Stimulated activated CD4-positive, alpha-beta T cell treated with anti-CD3 and anti-CD28 coated beads, Interleukin-2, amount 100 ng/mL, for 4 hours (primary cell): Measurements from ENCODE around the gene OCRL.

Experiments used
- DNase-seq: peaks from one replicate; pipeline ENCODE4 v3.0.0-alpha.2; 2020; ENCODE audit warnings: low read depth

Gene OCRL

DNA sequence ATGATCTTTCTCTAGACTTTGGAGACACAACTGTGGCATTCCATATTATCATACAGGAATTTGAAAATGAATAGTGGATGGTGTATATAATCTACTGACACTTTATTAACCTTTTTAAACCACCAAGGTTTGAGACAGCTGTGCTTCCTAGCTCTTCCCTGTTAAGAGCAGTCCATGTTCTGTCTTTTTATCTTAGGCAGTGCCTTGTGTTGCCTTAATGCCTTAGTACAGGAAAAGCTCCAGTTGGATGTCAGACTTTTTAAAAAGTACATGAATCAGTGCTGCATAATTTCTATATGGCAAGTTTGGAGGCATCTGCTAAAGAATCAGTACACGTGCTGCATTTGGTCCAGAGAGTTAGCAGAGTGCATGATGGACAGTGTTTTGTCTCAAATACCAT lies 45.1 kb downstream of the OCRL start:
- DNase-seq = no peak

- no peak for DNase-seq
These were observed 45.6 kb downstream of the OCRL start for GRCh38 chrX:129585691-129586090.

DNA sequence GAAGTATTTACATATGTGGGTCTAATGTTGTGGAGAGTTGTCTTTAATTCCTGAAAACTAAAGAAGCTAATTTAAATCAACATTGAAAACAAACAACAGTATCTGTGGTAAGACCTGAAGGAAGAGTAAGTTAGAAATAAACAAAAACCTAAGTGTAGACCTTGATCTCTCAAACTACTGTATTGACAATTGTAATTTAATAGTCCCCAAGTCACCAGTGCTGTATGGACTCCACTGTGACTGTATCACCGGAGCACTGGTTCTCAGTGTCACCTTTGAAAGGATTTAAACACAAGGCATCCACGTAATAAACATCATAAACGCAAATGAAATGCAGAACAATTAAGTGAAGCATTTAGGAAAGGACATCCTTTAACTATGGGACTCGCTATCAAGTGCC lies 46.4 kb downstream of the OCRL start:
- no peak for DNase-seq

DNA sequence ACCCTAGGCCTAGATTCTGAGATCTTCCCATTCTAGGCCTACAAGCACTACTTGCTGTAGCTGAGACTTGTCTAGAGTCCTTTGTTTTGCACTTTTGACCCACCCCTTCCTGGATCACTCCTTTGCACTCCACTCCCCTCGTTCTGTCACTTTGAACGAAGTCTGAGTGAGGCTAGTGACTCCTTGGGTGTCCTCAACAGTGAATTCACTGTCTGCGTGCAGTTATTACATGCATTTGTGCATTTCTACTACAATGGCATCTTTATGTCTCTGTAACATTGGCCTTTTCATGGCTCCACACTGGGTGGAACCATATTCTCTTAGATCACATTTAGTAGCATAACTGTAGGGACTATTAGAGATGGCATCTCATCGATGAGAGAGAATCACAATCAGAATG lies 50.5 kb downstream of the OCRL start:
- no peak for DNase-seq

- DNase-seq = no peak
These were observed 53.1 kb downstream of the OCRL start for GRCh38 chrX:129593137-129593536.

GRCh38 chrX:129594781-129595180 lies 54.7 kb downstream of the OCRL start:
- no peak for DNase-seq

- no peak for DNase-seq
These were observed 56.0 kb downstream of the OCRL start for GRCh38 chrX:129596077-129596476.

DNA sequence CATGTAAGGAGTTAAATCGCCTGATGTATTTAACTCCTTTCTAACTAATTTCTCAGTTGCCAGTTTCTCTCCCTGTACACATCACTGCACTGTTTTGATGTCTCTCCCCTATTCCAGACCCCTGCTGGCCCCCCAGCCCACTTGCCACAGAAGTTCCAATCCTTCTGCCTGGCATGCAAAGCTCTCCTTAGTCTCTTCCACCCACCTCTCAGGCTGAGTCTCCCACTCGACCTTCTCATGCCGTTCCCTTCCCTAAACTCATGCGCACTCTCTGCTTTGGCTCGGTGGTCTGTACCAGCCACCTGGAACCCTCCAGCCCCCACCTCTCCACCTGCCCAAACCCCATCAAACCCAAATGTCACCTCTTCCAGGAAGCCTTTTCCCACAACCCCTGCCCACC lies 57.8 kb downstream of the OCRL start:
- no peak for DNase-seq

GRCh38 chrX:129599499-129599898 lies 59.4 kb downstream of the OCRL start:
- no peak for DNase-seq

GRCh38 chrX:129599996-129600395 lies 59.9 kb downstream of the OCRL start:
- no peak for DNase-seq

- DNase-seq = no peak
These were observed 60.9 kb downstream of the OCRL start for GRCh38 chrX:129600981-129601424.

DNA sequence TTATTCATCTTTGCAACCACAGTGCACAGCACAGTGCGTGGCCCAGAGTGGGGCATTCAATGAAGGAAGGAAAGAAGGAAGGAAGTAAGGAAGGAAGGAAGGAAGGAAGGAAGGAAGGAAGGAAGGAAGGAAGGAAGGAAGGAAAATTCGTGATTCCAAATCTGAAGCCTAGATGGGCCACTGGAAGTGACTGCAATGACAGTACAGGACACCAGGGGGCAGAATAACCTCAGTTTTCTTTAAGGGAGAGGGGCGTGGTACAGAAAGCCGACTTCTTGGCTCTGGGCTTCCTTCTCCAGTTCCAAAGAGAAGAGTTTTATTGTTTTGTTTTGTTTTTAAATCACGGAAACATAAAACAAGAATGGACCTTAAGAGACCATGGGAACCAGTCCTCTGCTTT lies 66.9 kb downstream of the OCRL start:
- peak; percentile 24 for DNase-seq

GRCh38 chrX:129608496-129608895 lies 68.4 kb downstream of the OCRL start:
- no peak for DNase-seq

DNA sequence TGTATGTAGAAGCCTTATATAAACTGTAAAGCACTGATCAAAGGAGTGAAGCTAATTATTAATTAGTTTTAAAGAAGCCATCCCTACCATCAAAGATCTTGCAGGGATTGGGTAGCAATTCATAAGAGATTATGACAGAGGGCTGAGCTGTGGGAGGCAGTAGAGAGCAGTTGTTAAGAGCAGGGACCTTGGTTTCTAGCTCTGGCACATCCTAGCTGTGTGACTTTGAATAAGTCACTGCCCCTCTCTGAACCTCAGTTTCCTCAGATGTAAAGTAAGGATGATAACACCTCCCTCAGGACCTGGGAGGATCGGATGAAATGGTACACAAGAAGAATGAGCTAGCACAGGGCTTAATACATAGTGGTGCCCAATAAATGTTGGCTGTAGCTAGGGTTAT lies 69.3 kb downstream of the OCRL start:
- DNase-seq = no peak

- no peak for DNase-seq
These were observed 72.3 kb downstream of the OCRL start for GRCh38 chrX:129612396-129612795.

GRCh38 chrX:129613596-129613995 lies 73.5 kb downstream of the OCRL start:
- DNase-seq = no peak

DNA sequence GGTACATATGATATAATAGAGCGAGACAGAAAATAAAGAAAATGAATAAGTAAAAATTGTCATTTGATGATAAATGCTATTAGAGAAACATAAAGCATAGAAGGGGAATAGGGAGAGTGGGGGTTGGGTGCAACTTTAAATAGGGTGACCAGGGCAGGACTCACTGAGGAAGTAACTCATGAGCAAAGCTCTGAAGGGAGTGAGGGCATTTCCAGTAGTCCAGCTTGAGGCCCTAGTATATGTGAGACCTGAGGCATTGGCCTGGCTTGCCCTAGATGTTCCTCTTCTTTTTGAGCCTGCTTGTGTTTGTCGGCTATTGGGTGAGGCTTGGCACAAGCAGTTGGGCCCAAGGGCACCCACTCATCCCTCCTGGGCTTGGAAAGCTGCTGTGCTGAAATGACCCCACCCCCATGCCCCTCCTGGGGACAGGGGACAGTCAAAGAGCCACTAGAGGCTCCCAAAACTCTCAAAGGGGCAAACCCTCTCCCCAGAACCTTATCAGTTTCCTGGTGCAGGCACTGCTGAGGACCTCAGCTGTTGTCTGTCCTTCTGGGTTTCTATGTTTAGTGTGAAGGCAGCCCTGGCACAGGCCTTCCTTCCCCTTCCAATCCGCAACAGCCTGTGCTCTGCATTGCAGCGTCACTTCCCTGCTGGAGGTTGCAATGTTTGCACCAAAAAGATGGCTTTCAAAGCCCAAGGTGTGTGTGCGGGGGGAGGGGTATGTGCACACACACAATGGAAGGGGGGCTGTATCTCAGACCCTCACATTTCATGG lies 74.6 kb downstream of the OCRL start:
- DNase-seq = no peak

- DNase-seq = no peak
These were observed 77.4 kb downstream of the OCRL start for GRCh38 chrX:129617420-129617819.

DNA sequence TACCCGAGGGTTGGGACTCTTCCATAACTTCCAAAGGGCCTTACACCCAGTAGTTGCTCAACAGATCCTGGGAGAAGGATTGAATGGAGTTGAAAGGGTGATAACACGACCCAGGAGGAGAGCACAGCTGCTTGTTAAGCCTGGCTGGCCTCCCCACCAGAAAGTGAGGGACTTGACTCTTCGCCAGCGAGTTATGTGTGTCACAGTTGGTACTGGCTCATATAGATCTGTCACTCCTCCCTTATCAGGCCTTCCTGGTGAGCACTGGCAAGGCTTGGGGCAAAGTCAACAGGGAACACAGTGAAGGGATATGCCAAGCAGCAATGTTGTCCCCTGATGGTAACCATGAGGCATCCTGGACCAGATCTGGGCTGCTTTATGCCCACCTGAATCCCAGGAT lies 78.9 kb downstream of the OCRL start:
- no peak for DNase-seq

GRCh38 chrX:129622757-129623301 lies 82.8 kb downstream of the OCRL start:
- DNase-seq = no peak

- DNase-seq = no peak
These were observed 86.0 kb downstream of the OCRL start for GRCh38 chrX:129626026-129626425.

DNA sequence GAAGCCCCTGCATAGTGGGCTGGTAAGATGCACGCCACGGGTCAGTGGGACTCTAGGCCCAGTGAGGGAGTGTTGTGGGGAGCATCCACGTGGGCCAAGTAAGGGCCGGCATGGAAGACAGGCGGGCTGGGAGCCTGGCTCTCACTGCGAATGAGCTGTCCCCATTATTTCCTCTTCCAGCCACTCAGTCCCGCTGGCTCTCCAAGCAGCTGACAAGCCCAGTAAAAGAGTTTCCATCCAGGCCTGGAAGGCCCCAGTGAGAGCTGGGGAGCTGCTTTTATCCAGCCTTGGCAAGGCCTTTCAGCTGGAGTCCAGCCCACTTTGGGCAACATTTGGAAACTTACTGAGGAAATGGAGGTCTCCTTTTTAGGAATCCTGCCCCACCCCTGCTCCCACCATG lies 89.8 kb downstream of the OCRL start:
- DNase-seq = no peak

DNA sequence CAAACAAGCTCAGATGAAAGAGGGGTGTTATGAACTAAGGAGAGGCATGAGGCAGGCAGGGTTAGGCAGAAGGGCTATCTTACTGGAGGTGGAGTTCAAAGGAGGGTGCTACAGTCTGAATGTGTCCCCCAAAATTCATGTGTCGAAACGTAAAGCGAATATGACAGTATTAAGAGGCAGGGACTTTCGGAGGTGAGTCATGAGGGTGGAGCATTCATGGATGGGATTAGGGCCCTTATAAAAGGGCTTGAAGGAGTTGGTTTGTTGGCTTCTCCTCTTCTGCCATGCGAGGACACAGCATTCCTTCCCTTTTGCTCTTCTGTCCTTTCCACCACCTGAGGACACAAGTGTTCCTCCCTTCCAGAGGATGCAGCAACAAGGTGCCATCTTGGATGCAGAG lies 91.8 kb downstream of the OCRL start:
- no peak for DNase-seq

DNA sequence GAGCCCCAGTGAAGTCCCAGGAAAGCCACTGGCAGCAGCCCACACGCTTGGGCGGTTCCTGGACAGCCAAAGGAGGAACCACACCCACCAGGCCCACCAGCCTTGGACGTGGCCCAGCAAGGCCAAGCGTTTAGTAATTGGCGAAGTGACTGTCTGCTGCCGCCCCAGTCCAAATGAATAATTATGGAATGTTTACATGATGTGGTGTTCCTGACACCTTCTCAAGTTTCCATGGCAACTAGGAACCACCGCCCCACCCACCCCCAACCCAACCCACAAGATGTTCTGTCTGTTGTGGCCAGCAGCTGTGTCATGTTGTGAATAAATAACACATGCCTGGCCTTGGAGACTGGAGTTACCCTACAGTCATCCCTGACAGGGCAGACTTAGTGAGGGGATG lies 92.4 kb downstream of the OCRL start:
- DNase-seq = no peak
